ENCODE results near the gene CCSER2.

DNA sequence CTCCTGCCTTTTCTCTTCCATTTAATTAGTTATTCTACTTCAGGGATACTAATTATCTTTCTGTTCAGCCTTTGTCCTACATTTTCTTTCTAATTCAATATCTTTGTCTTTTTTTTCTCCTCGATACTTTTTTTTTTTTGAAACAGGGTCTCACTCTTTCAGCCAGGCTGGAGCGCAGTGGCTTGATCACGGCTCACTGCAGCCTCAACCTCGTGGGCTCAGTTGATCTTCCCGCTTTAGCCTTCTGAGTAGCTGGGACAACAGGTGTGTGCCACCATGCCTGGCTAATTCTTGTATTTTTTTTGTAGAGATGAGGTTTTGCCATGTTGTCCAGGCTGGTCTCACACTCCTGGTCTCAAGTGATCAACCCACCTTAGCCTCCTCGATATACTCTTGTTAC, 38.9 kb downstream of the CCSER2 start:
- TF ChIP-seq, protein P1, sequence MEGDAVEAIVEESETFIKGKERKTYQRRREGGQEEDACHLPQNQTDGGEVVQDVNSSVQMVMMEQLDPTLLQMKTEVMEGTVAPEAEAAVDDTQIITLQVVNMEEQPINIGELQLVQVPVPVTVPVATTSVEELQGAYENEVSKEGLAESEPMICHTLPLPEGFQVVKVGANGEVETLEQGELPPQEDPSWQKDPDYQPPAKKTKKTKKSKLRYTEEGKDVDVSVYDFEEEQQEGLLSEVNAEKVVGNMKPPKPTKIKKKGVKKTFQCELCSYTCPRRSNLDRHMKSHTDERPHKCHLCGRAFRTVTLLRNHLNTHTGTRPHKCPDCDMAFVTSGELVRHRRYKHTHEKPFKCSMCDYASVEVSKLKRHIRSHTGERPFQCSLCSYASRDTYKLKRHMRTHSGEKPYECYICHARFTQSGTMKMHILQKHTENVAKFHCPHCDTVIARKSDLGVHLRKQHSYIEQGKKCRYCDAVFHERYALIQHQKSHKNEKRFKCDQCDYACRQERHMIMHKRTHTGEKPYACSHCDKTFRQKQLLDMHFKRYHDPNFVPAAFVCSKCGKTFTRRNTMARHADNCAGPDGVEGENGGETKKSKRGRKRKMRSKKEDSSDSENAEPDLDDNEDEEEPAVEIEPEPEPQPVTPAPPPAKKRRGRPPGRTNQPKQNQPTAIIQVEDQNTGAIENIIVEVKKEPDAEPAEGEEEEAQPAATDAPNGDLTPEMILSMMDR (IDR thresholded peaks at IDR 0.05; ENCODE audit: low read length) = no peak
- TF ChIP-seq EZH2 (IDR thresholded peaks at IDR 0.05; ENCODE audit: borderline replicate concordance, low read length) = no peak
